Heart left ventricle (tissue), 13 donors: ENCODE results near the gene PLA2G2F.

Source experiments
- POLR2A ChIP-seq, 2 donors: fragments of 450-650 bp; IDR thresholded peaks; one replicate each; pipeline ENCODE4 v1.6.1; 2017; ENCODE audit warnings: antibody characterized with exemption in 2 of 2, mild to moderate bottlenecking in 2 of 2, moderate library complexity in 2 of 2
- TF ChIP-seq, protein P1 (sequence below), 12 donors: fragments of 200-600 bp; sonication (generic) in 4 of 12; IDR thresholded peaks; one replicate each; pipeline versions ENCODE4 v1.5.0 to v1.8.0; 2018 to 2022; ENCODE audit warnings: antibody characterized with exemption in 12 of 12, mild to moderate bottlenecking in 5 of 12
- donor health status: ischemic (EF 13 %, LVEDD 7.1; RV severe dilation, severe dysfunction).
- donor health status: DM: no; HTN: yes; CAD: no.
- donor health status: DM: no; HTN: no; CAD: no.
- donor health status: ischemic (EF 25% LVEDD 6.9; RV normal size, moderate dysfunction).
- donor health status: ischemic (EF 25% LVEDD 5.7; RV mildly dilated, moderate dysfunction).
- donor health status: ischemic (EF 35%, LVEDD 5.7; RV mildly dilated, moderate dysfunction).
- donor health status: nonischemic (EF 11% LVEDD 7.7; RV severe dilation, severe dysfunction).
- donor health status: DM: yes; HTN: yes; CAD: no.
- donor health status: PGD.
- donor health status: ischemic (EF 29% LVEDD 5.4; RV normal size, mild dysfunction).
- donor health status: nonischemic (EF 23%, LVEDD 6.1; RV moderate dilation, normal function).

DNA sequence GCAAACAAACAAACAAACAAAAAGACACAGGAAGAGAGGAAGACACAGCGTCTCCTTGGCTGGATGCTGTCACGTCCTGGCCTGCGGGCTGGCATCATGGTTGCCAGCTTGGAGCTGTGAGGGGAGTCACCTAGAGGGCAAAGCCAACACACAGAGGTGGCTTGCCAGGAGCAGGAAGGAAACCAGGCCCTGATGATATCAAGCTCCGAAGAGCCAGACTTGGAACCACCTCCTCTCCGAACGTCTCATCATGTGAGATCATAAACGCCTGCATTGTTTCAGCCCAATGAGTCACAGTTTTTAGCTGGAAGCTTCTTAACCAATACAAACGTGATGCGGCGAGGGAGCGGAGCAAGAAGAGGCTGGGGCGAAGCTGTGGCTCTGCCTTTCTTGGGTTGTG lies 28.4 kb upstream of the PLA2G2F start:
- TF ChIP-seq, protein P1, sequence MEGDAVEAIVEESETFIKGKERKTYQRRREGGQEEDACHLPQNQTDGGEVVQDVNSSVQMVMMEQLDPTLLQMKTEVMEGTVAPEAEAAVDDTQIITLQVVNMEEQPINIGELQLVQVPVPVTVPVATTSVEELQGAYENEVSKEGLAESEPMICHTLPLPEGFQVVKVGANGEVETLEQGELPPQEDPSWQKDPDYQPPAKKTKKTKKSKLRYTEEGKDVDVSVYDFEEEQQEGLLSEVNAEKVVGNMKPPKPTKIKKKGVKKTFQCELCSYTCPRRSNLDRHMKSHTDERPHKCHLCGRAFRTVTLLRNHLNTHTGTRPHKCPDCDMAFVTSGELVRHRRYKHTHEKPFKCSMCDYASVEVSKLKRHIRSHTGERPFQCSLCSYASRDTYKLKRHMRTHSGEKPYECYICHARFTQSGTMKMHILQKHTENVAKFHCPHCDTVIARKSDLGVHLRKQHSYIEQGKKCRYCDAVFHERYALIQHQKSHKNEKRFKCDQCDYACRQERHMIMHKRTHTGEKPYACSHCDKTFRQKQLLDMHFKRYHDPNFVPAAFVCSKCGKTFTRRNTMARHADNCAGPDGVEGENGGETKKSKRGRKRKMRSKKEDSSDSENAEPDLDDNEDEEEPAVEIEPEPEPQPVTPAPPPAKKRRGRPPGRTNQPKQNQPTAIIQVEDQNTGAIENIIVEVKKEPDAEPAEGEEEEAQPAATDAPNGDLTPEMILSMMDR (IDR thresholded peaks at IDR 0.05), result no peak
- TF ChIP-seq POLR2A (IDR thresholded peaks at IDR 0.05), result no peak
